Hepatic stellate cell (primary cell): ENCODE data around the gene BAK1.
A peak's percentile ranks its signal among the peaks of the same experiment; 100 is the strongest.
"Not testable (repeated sequence)": the region's sequence is repeated elsewhere in the genome, so short reads cannot be mapped to it uniquely, and the experiment has no call there.

Experiments
- DNase-seq: peaks from one replicate; pipeline ENCODE4 v3.0.0; 2011; ENCODE audit warnings: low spot score

Gene BAK1

DNA sequence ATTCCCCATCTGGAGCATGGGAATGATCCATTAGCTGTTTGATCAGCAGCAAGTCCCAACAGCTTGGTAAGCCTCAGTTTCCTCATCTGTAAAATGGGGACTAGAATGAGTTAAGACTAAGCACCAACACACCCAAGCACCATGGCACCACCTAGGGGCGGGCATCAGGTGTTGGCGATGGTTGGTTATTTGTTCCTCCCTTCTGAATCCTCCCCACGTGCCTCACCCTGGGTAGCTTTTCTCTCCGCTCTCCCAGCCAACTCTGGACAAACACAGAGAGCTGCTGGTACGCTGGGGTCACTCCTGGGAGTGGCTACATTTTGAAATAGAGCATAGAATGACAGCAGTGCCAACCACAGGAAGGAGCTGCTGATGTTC is 27.7 kb upstream of the BAK1 start:
- no peak for DNase-seq

DNA sequence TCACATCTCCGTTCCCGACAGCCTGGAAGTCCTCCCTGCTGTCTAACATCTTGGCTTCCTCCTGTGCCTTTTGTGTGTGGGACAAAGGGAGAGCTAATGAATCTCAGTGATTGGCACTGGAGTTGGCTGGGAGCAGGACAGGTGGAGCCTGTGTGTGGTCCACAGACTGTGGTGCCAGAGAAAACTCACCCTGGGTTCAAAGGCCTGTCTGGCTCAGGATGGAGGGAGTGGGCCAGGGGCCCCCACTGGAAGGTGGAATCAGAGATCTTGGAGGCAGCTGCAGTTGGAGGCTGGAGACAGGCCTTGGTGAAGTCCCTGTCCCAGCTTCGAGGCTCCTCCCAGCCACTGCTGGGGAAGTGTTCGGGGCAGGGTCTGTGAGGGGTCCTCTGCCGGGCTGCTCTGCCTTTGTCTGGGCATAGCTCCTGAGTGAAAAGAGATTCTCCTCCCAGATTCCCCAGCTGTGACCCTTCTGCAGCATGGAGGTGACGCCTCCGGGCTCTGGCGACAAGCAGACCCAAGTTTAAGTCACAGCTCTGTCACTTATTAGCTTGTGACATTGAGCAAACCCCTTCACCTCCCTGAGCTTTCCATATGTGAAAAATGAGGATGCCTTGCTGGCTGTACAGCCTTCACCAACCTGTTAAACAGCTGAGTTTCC is 27.2 kb upstream of the BAK1 start:
- no peak for DNase-seq

DNA sequence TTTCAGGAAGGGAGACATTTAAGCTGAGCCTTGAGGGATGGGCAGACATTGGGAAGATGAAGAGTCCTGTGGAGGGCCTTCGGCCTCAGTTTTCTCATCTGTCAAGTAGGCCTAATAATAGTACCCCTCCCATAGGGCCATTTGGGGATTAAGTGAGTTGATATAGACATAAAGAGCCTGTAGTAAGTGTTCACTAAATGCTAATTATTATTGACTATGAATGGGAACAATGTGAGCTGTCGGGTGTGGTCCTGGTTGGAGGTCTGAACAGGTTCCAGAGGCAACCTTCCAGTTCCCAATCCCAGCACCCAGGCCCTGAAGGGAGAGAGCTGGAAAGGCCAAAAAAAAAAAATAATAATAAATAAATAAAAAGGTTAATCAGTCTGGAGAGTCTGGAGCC is 26.6 kb upstream of the BAK1 start:
- no peak for DNase-seq

- no peak for DNase-seq
Measured at GRCh38 chr6:33604941-33605854, 25.1 kb upstream of the BAK1 start.

DNA sequence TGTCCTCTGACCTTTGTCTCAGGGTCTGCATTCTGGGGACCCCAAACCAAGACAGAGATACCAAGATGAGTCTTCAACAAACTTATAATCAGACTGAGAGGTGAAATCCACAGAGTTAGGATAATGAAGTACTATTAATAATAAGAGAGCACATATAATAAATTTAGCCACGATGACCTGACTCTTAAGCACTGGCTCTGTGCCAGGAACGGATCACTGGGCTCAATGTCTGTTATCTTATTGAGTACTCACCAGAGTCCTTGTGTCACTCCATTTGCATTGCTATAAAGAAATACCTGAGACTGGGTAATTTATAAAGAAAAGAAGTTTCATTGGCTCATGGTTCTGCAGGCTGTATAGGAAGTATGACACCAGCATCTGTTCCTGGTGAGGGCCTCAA is 22.1 kb upstream of the BAK1 start:
- DNase-seq = no peak

- no peak for DNase-seq
Measured at GRCh38 chr6:33600761-33601160, 20.7 kb upstream of the BAK1 start.

- no peak for DNase-seq
Measured at GRCh38 chr6:33599413-33599938, 19.4 kb upstream of the BAK1 start.

GRCh38 chr6:33597551-33598322 is 17.7 kb upstream of the BAK1 start:
- no peak for DNase-seq

DNA sequence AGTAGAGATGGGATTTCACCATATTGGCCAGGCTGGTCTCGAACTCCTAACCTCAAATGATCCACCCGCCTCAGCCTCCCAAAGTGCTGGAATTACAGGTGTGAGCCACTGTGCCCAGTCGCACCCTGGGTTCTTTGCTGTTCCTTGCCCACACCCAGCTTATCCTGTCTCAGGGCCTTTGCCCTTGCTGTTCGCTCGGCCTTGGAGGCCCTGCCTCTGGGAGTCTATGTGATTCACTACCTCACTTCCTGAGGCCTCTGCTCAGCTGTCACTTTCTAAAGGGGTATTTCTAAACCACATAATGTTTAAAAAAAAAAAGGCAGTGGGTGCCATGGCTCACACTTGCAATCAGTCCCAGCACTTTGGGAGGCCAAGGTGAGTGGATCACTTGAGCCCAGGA is 16.8 kb upstream of the BAK1 start:
- not testable (repeated sequence) for DNase-seq

DNA sequence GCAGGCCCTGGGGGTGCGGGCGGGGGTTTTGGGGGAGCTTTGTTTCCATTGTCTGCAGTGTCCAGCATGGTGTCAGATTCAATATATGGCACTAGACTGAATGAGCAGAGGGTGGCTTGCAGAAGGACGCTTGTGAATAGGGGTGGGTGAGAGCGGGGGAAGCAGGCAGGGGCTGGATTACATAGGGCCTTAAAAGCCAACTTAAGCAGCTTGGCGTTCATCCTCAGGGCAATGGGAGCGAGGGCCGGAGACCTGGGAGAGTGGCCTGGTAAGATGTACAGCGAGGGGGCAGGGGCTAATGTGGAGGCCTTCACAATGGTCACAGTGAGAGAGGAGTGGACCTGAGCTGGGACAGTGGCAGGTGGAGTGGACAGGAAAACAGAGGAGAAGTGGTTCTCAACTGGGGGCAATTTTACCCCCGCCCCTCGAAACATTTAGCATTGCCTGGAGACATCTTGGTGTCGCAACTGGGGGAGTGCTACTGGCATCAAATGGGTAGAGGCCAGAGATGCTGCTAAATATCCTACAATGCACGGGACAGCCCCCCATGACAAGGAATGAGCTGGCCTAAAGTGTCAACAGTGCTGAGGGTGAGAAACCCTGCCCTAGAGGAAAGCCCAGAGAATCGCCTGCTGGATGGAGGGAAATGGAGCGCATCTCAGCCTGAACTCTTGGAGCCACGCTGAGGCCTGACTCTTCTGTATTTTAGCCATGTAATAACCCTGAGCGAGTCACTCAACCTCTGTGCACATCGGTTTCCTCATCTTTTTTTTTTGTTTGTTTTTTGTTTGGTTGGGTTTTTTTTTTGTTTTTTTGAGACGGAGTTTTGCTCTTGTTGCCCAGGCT is 15.1 kb upstream of the BAK1 start:
- DNase-seq = no peak

DNA sequence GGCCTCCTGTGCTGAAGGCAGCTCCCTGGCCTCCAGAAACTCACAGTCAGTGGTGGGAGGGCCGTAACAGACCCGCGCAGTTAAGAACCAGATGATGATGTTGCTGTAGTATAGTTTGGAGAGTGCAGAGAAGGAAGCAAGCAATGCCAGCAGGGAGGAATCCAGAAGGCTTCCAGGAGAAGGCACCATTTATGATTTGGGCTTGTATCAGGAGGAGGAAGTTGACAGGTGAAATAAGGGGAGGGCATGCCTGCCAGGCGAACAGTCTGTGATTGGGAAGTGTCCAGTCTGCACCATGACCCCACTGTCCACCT is 13.3 kb upstream of the BAK1 start:
- no peak for DNase-seq

DNA sequence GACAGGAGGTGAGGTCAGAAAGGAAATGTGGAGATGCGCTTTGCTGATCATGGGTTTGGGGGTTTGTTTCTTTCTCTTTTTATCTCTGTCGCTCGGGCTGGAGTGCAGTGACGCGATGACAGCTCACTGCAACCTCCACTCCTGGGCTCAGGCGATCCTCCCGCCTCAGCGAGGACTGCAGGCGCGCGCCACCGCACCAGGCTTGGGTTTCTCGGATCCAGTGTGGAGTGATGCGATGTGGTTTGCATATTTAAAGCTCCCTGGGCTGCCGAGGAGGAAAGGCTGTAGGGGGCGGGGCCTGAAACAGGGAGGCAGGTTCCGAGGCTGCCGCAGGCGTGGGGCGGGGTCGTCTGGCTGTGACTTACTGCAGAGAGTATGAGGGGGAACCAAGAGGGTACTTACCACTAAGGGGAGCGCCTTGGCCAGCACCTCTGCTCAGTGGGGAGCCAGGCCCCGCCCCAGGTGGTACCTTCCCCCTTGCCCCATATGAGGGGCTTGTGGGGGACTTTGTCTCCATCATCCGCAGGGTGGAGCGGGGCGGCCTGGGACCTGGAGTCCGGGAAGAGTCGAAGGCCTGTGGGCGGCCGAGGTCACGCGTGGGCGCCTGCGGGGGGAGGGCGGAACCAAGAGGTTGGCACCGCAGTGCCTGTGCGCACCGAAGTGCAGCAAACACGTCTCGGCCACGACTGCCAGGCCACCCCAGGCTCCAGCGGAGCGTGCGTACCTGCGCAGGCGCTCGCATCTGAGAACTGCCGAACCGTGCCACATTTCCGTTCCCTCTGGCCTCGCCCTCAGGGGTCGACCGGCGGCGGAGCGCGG is 12.7 kb upstream of the BAK1 start:
- DNase-seq = no peak

DNA sequence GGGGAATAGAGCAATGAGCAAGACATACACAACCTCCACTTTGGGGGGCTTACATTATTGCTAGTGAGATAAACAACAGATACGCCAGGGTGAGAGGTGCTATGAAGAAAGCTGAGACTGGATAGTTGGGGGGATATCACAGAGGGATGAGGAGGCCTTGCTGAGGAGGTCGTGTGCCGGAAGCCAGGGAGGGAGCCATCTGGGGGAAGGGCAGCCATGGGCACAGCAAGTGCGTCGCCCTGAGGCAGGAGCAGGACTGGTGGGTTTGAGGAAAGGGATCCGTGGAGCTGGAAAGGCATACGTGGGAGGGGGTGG is 12.2 kb upstream of the BAK1 start:
- DNase-seq = no peak

DNA sequence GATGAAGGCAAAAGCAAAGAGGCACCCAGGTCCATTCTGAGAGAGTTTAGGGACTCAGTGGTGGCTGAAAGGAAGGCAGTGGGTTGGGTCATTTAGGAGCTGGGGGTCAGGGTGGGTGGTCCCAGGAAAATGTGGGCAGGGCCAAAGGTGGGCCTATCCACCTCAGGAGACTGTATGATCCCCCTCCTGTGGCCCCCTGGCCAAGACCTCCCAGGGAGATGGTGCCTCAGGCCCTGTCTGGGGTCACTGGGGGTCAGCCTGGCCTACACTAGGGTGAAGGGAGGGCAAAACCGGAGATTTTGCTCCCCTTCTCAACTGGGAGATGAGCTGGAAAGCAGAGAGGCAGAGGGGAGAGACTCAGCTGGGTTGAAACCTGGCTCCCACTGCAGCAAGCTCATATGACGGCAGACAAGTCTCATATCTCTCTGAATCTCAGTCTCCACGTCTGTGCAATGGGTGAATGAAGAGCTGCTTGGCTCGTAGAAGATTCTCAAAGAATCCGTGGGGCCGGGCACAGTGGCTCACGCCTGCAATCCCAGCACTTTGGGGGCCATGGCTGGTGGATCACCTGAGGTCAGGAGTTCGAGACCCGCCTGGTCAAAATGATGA is 11.5 kb upstream of the BAK1 start:
- no peak for DNase-seq

- no peak for DNase-seq
Measured at GRCh38 chr6:33590531-33591198, 10.6 kb upstream of the BAK1 start.

GRCh38 chr6:33589731-33590530 is 9.9 kb upstream of the BAK1 start:
- DNase-seq = peak; percentile 88

DNA sequence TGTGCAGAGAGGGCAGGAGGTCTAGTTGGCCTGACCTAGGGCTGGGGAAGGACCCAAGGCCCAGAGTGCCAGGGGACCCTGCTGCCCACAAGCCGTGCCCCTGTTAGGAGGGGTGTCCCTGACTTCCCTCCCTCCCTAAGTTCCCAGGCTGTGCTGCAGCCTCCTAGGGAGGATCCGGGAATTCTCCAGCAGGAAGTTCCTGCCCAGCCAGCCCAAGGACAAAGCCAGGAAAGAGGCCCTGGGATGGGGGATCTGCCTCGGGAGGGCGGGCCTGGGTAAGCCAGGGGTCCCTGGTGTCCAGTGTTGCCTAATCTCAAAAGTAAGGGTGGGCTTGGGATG is 9.3 kb upstream of the BAK1 start:
- DNase-seq = no peak

DNA sequence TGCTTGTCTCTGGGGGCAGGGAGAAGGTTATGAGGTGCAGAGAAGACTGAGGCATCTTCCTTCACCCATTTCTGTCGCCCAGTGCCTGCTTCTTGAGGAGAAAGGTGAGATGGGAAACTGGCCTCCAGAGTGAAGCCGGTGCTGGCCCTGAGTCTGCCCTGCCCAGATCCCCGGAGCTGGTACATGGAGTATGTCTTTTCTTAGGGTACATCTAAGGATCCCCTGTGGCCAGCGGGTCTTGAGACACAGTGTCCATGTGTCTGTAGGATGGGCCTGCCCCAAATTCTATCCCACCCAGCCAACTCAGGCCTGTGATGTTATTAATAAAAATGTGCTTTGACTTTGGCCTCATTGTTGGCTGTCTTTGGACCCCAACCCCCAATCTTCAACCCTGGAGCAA is 8.8 kb upstream of the BAK1 start:
- DNase-seq = no peak

DNA sequence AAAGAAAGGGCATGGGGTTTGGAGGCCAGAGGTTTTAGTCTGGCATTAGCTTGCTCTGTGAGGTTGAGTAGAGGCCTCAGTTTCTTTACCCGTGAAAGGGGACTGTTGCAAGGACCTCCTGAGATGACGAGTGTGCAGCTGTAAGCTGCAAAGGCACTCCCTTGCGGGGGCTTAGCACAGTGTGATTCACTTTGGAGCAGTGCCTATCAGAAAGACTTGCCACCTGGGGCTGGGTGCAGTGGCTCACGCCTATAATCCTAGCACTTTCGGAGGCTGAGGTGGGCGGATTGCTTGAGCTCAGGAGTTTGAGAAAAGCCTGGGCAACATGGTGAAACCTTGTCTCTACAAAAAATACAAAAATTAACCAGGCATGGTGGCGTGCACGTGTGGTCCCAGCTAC is 7.5 kb upstream of the BAK1 start:
- DNase-seq = no peak
